HT-29 (cell line): Measurements from ENCODE around the gene CCL26. TPM values are rescaled to one million over a fixed set of nuclear protein-coding genes. Genes with fewer than 3 reads are reported as not detected.

Experiments used
- DNase-seq: peaks from one replicate; pipeline ENCODE4 v3.0.0-alpha.2; 2015; ENCODE audit warnings: low spot score
- total RNA-seq: library from RNA; depleted of rRNA; stranded (reverse); fragments of >200 nt; shearing (Covaris generic); gene quantifications from 2 replicates; pipeline ENCODE4 v1.2.3, GENCODE V29; 2014; rRNA removed

Gene CCL26
- not detected in 2 replicates for total RNA-seq

DNA sequence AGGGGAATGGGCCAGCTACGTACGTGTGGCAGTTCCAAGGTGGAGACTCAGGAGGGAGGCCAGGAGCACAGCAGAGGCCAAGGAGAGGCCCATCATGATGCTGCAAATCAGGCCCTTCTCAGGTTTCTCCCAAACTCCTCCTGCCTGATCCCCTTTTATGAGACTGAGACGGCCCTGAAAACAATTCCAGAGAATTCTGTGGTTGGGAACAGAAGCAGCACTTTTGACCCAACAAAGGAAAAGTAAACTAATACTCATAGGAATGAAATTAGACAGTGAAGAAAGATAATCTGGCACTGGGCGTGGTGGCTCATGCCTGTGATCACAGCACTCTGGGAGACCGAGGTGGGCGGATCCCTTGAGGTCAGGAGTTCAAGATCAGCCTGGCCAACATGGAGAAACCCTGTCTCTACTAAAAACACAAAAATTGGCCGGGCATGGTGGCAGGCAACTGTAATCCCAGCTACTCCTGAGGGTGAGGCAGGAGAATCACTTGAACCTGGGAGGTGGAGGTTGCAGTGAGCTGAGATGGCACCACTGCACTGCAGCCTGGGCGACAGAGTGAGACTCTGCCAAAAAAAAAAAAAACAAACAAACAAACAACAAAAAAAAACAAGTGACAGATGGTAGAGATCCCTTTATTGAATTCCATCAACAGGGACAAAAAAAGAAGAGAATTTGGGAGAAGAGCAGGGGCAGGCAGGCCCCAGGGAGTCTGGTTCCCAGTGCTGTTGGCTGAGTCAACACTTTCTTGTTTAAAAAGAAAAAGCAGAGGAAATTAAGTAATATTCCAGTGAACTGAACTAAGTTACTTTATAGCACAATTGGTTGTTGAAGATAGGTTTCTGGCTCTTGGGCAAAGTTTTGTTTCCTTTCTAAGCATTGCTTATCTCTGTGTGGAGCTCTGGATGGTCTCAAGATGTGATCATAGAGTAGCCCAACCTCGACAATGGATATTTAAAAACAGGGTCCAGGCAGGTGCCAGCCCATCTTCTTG, at the start of gene CCL26:
Gene CCL26 (minus strand): TSS at position 131 of the 997 bp plus-strand sequence. CDS start 35 bp downstream, at position 96.
- DNase-seq: no peak

GRCh38 chr7:75820688-75821087, 48.7 kb upstream of the CCL26 start:
- DNase-seq: no peak

DNA sequence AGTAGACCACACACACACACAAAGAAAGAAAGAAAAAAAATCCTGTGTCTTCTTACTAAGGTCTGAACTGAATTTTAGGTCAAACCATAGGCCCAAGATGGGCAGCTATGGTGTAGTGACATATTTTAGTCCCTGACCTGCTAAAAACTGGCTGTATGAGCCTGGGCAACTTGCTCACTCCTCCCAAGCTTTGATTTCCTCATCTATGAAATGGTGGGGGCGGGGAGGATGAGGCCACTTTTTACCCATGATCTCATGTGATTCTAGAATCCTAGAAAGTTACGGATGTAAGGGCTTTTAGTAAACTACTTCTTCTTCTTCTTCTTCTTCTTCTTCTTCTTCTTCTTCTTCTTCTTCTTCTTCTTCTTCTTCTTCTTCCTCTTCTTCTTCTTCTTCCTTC, 47.7 kb upstream of the CCL26 start:
- DNase-seq: no peak

GRCh38 chr7:75818472-75818871, 46.5 kb upstream of the CCL26 start:
- no peak for DNase-seq

DNA sequence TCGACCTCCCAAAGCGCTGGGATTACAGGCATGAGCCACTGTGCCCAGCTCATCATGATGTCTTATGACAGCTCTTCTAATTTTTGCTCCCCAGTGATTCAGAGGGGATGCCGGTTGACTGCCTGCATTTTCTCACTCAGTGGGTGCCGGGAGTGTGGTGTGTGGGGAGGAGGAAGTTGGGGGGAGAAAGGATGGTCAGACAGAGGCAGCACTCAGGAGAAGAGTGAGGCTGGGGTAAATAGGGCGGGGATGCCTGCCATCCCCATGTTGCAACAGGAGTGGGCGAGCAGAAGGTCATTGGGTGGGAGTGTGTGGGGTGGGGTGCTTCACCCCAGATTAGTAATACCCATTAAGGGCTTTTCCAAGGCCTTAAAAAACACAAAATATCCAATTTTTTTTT, 45.1 kb upstream of the CCL26 start:
- DNase-seq: no peak

DNA sequence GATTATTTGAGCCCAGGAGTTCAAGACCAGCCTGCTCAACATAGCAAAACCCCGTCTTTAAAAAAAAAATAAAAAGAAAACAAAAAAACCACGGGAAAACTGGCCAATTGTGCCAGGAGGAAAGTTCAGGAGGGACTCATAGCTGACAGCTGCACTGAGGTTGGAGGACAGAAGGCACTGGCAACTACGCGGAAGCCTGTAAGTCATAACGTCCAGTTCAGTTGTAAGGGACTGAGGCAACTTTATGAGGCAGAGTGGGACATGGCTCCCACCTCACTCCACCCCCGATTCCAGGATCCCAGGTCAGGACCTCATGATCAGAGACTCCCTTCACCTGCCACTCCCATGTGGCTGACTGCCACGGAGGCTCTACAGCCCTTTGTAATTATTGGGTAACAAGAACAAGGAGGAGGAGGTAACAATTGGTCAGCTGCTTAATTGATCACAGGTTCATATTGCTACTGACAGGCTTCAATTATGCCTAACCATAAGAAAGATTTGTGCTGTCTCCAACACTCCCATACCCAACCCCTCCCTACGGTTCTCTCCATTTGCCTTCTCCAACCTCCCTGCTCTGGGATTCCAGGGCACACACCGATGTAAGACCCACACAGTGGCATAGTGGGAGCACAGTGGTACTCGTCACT, 43.5 kb upstream of the CCL26 start:
- no peak for DNase-seq

DNA sequence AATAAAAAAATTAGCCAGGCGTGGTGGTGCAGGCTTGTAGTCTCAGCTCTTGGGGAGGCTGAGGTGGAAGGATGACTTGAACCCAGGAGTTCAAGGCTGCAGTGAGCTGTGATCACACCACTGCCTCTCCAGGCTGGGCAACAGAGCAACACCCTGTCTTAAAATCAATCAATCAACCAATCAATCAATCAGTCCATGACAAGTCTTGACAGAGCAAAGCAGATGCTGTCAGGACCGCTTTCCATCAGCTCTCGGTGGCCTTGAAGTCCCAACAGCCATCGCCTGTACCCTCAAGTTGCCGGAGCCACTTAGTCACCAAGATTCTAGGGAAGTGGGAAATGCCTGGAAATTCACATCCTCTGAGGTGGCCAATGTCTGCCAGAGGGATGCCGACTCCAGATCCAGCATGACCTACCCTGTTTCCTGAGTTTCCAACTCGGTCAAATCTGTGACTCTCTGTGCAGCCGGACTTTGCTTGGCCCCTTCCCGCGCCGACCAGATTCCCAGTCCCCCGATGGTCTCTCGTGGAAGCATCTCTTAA, 42.5 kb upstream of the CCL26 start:
- DNase-seq: no peak

DNA sequence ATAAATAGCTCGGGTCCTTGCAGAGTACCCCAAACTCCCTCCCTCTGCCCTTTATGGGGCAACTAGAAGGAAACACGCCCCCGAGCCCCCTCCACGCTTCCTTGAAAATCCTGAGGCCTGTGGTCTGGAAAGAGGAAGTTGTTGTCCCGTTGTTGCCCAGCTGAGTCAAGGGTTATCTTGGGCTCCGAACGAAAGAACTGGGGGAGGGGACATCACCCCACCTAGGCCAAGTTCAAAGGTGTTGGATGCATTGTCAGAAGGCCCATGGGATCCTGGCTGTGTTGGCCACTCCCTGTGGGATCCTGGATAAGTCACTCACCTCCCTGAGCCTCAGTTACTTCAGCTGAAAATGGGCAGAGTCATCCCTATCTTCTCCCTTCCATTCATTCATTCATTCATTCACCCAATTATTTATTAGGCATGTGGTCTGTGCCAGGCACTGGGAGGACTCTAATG, 41.8 kb upstream of the CCL26 start, which contains the start of gene CCL24:
Gene CCL24 (minus strand): TSS at position 26 of the 456 bp plus-strand sequence. CDS start 91 bp downstream, outside the sequence.
- no peak for DNase-seq

GRCh38 chr7:75813084-75813483, 41.1 kb upstream of the CCL26 start:
- DNase-seq: no peak

GRCh38 chr7:75811894-75812678, 40.1 kb upstream of the CCL26 start:
- no peak for DNase-seq

DNA sequence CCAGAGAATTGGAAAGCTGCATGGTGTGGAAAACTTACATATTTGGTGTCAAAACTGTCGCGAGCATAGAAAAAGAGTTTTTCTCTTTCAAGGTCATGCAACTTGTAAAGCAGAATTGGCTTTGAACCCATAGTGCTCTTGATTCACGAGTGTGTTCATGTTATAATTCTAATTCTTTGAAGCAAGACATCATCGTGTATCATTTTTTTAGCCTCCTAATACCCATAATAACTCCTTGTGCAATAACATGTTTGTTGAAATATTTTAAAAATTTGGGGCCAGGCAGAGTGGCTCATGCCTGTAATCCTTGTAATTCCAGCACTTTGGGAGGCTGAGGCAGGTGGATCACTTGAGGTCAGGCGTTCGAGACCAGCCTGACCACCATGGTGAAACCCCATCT, 37.4 kb upstream of the CCL26 start:
- DNase-seq: no peak

- no peak for DNase-seq
These were observed 36.1 kb upstream of the CCL26 start for GRCh38 chr7:75808106-75808505.

- no peak for DNase-seq
These were observed 35.4 kb upstream of the CCL26 start for GRCh38 chr7:75807452-75807851.

DNA sequence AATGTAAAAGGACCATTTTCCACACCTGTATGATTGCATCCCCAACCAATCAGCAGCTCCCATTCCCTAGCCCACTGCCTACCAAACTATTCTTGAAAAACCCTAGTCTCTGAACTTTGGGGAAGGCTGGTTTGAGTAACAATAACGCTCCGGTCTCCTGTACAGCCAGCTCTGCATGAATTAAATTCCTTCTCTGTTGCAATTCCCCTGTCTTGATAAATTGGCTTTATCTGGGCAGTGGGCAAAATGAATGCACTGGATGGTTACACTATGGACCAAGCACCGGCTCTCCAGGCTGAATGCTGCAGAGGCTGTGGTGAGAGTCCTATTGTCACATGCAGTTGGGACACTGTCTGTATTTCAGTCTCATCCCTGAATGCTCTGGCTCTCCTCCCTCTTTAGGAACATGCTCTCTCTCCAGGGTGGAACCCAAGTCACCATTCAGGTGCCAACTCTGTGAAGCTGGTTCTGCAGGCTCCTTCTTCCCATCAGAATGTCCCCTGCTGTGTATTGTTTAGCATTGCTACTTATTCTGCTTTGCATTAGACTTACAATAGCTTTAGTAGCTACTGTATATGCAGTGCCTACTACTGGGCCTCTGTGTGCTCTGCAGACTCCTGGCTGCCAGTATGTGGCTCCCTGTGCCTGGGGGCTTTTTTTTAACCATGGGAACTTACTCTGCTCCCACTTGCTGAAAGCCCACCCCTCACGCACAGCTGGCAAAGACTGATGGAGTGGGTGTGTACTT, 34.7 kb upstream of the CCL26 start:
- DNase-seq: no peak

GRCh38 chr7:75804705-75805104, 32.7 kb upstream of the CCL26 start:
- DNase-seq: no peak

- DNase-seq: no peak
These were observed 32.0 kb upstream of the CCL26 start for GRCh38 chr7:75804004-75804403.

DNA sequence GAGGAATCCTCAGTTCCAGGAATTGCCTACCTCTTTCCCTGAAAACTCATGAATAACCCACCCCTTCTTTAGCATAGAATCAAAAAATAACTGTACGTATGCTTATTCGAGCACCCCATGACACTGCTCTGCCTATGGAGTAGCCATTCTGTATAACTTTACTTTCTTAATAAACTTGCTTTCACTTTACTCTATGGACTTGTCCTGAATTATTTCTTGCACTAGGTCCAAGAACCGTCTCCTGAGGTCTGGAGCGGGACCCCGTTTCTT, 30.5 kb upstream of the CCL26 start:
- no peak for DNase-seq

DNA sequence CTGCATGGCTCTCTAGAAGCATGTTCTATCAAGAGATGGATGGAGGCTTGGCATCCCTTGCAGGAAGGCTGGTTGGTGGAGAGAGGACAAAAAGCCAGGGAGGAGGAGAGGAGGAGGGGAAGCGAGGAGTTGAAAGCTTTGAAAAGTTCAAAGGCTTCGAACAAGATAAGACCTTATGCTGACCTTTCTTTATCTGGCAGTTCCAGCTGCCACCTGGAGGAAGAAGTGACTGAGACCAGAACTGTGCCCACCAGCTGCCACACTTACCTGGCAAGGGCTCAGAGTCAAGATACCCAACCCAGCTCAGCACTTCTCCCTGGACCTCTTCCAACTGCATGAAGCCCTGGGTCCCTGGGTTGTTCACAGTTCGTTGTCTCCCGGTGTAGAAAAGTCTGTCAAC, 26.8 kb upstream of the CCL26 start:
- no peak for DNase-seq

DNA sequence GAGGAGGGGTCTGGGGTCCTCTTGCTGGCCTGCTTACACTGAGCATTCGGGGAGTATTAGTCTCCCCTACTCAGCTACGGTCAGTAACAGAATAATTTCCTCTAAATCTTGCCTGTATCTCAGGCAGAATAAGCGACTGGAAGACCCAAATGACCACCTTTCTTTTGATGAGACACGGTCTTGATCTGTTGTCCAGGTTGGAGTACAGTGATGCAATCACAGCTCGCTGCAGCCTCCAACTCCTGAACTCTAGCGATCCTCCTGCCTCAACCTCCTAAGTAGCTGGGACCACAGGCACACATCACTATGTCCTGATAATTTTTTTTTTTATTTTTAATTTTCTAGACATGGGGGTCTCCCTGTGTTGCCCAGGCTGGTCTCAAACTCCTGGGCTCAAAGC, 24.4 kb upstream of the CCL26 start:
- DNase-seq: no peak

DNA sequence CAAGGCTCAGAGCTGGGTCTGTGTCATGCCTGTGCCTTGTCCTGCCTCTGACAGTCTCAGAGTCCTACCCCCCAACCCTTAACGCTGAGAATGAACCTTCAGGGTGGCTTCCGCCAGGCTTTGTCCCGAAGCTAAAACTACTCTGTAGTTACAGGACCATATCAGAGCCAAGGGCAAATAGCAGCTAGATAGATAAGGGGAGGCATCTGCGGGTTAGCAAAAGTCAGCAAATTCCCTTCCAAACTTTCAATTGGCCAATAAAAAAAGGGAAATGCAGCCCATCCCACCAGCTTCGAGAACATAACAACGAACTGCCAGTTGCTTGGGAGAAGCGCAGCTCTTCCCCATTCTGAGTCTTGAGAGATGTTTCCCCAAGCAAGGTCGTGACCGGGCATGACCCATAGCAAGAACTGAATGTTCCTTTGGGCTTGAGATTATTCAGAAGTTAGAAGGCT, 23.8 kb upstream of the CCL26 start:
- DNase-seq: no peak

- DNase-seq: no peak
These were observed 21.7 kb upstream of the CCL26 start for GRCh38 chr7:75793676-75794075.
